GM21825 (cell line): ENCODE data around the gene COL27A1.

Experiments used
- ATAC-seq: cut with Tn5 transposase; IDR thresholded peaks from one replicate; pipeline ENCODE4 v1.9.1; 2021; ENCODE audit warnings: mild to moderate bottlenecking, moderate library complexity; ENCODE audit not compliant: unreplicated experiment

Gene COL27A1

GRCh38 chr9:114221706-114222465 is 66.5 kb downstream of the COL27A1 start:
- no peak for ATAC-seq

- ATAC-seq = no peak
These were observed 68.4 kb downstream of the COL27A1 start for GRCh38 chr9:114223564-114224246.

- no peak for ATAC-seq
These were observed 68.9 kb downstream of the COL27A1 start for GRCh38 chr9:114224247-114224610.

GRCh38 chr9:114225561-114226212 is 70.3 kb downstream of the COL27A1 start:
- no peak for ATAC-seq

GRCh38 chr9:114226246-114227055 is 71.1 kb downstream of the COL27A1 start:
- no peak for ATAC-seq

GRCh38 chr9:114227288-114228015 is 72.1 kb downstream of the COL27A1 start:
- no peak for ATAC-seq

GRCh38 chr9:114228016-114228808 is 72.9 kb downstream of the COL27A1 start:
- no peak for ATAC-seq

GRCh38 chr9:114229295-114229694 is 74.0 kb downstream of the COL27A1 start:
- ATAC-seq = no peak

GRCh38 chr9:114230068-114230467 is 74.7 kb downstream of the COL27A1 start:
- no peak for ATAC-seq

GRCh38 chr9:114231273-114231672 is 75.9 kb downstream of the COL27A1 start:
- ATAC-seq = no peak

- ATAC-seq = no peak
These were observed 76.5 kb downstream of the COL27A1 start for GRCh38 chr9:114231719-114232449.

- ATAC-seq = no peak
These were observed 78.3 kb downstream of the COL27A1 start for GRCh38 chr9:114233491-114234185.

- no peak for ATAC-seq
These were observed 79.8 kb downstream of the COL27A1 start for GRCh38 chr9:114235033-114235661.

- no peak for ATAC-seq
These were observed 81.2 kb downstream of the COL27A1 start for GRCh38 chr9:114236391-114237138.

GRCh38 chr9:114237247-114237646 is 81.9 kb downstream of the COL27A1 start:
- ATAC-seq = no peak

- no peak for ATAC-seq
These were observed 82.4 kb downstream of the COL27A1 start for GRCh38 chr9:114237781-114238180.

GRCh38 chr9:114238472-114238871 is 83.1 kb downstream of the COL27A1 start:
- no peak for ATAC-seq
